H9 (cell line): ENCODE measurements around the gene NAP1L5. TPM values are rescaled to one million over a fixed set of nuclear protein-coding genes. Genes with fewer than 3 reads are reported as not detected.

Experiments
- DNase-seq: peaks from one replicate; pipeline ENCODE4 v3.0.0-alpha.2; 2017
- H2AFZ ChIP-seq: one replicate; pipeline ENCODE4 v1.6.1; 2013; ENCODE audit warnings: mild to moderate bottlenecking, low read length, control low read depth, moderate library complexity
- H2AK5ac ChIP-seq: 2 replicates; pipeline ENCODE4 v1.6.1; 2013; ENCODE audit warnings: low read length, control low read depth, mixed read lengths; ENCODE audit not compliant: insufficient read length
- H2BK120ac ChIP-seq: one replicate; pipeline ENCODE4 v1.6.1; 2013; ENCODE audit warnings: low read depth, mild to moderate bottlenecking, low read length, control low read depth, inconsistent platforms; ENCODE audit not compliant: poor library complexity, severe bottlenecking
- H2BK12ac ChIP-seq: 2 replicates; pipeline ENCODE4 v1.6.1; 2013; ENCODE audit warnings: low read length, control low read depth, mixed read lengths, low read depth; ENCODE audit not compliant: insufficient read length
- H2BK15ac ChIP-seq: 2 replicates; pipeline ENCODE4 v1.6.1; 2013; ENCODE audit warnings: low read depth, low read length, control low read depth
- H2BK20ac ChIP-seq: one replicate; pipeline ENCODE4 v1.6.1; 2013; ENCODE audit warnings: low read depth, mild to moderate bottlenecking, low read length, control low read depth, inconsistent platforms; ENCODE audit not compliant: poor library complexity, severe bottlenecking
- H2BK5ac ChIP-seq: 2 replicates; pipeline ENCODE4 v1.6.1; 2013; ENCODE audit warnings: low read length, control low read depth, mixed read lengths; ENCODE audit not compliant: insufficient read length
- H3K14ac ChIP-seq: 2 replicates; pipeline ENCODE4 v1.6.1; 2013; ENCODE audit warnings: low read length, control low read depth; ENCODE audit not compliant: insufficient read depth
- H3K18ac ChIP-seq: 2 replicates; pipeline ENCODE4 v1.6.1; 2013; ENCODE audit warnings: low read depth, mild to moderate bottlenecking, mixed read lengths, low read length, control low read depth; ENCODE audit not compliant: insufficient read length
- H3K23ac ChIP-seq: 2 replicates; pipeline ENCODE4 v1.6.1; 2013; ENCODE audit warnings: low read length, control low read depth, mixed read lengths, low read depth; ENCODE audit not compliant: insufficient read length
- H3K23me2 ChIP-seq: 2 replicates; pipeline ENCODE4 v1.6.1; 2013; ENCODE audit warnings: low read depth, mild to moderate bottlenecking, mixed read lengths, low read length, control low read depth; ENCODE audit not compliant: insufficient read length, poor library complexity, severe bottlenecking
- H3K27ac ChIP-seq: 2 replicates; pipeline ENCODE4 v1.5.1; 2013; ENCODE audit warnings: low read length, control low read depth, mixed read lengths, low read depth; ENCODE audit not compliant: insufficient read length
- H3K27me3 ChIP-seq: 2 replicates; pipeline ENCODE4 v1.6.1; 2013; ENCODE audit warnings: low read length, control low read depth, inconsistent platforms; ENCODE audit not compliant: insufficient read depth
- H3K4ac ChIP-seq: 2 replicates; pipeline ENCODE4 v1.6.1; 2013; ENCODE audit warnings: low read depth, mild to moderate bottlenecking, control low read depth, inconsistent platforms, low read length, moderate library complexity
- H3K4me1 ChIP-seq: 2 replicates; pipeline ENCODE4 v1.6.1; 2013; ENCODE audit warnings: low read length, control low read depth, inconsistent platforms; ENCODE audit not compliant: insufficient read depth
- H3K4me2 ChIP-seq: 2 replicates; pipeline ENCODE4 v1.6.1; 2013; ENCODE audit warnings: low read length, control low read depth, mixed read lengths; ENCODE audit not compliant: insufficient read length, insufficient read depth
- H3K56ac ChIP-seq: 2 replicates; pipeline ENCODE4 v1.6.1; 2013; ENCODE audit warnings: low read depth, mild to moderate bottlenecking, mixed read lengths, low read length, control low read depth; ENCODE audit not compliant: insufficient read length
- H3K79me1 ChIP-seq: 2 replicates; pipeline ENCODE4 v1.6.1; 2013; ENCODE audit warnings: low read depth, mild to moderate bottlenecking, moderate library complexity, low read length, control low read depth, inconsistent platforms; ENCODE audit not compliant: insufficient read depth, poor library complexity, severe bottlenecking
- H3K79me2 ChIP-seq: 2 replicates; pipeline ENCODE4 v1.6.1; 2013; ENCODE audit warnings: low read length, control low read depth, inconsistent platforms; ENCODE audit not compliant: insufficient read depth
- H3K9ac ChIP-seq: 2 replicates; pipeline ENCODE4 v1.6.1; 2013; ENCODE audit warnings: low read length, control low read depth, mixed read lengths; ENCODE audit not compliant: insufficient read length; ENCODE audit errors: extremely low read depth
- H3K9me3 ChIP-seq: one replicate; pipeline ENCODE4 v1.6.1; 2013; ENCODE audit warnings: low read depth, low read length, inconsistent platforms; ENCODE audit not compliant: control insufficient read depth
- H3T11ph ChIP-seq: one replicate; pipeline ENCODE4 v1.6.1; 2013; ENCODE audit warnings: mild to moderate bottlenecking, low read length, control low read depth, inconsistent platforms
- H4K20me1 ChIP-seq: one replicate; pipeline ENCODE4 v1.6.1; 2013; ENCODE audit not compliant: control insufficient read depth, insufficient read length, insufficient read depth
- H4K5ac ChIP-seq: 2 replicates; pipeline ENCODE4 v1.6.1; 2013; ENCODE audit warnings: low read depth, mild to moderate bottlenecking, mixed read lengths, low read length, control low read depth; ENCODE audit not compliant: insufficient read length
- H4K8ac ChIP-seq: replicated peaks from 2 replicates; pipeline ENCODE4 v1.6.1; 2013; ENCODE audit warnings: low read length, control low read depth, mixed read lengths, low read depth; ENCODE audit not compliant: insufficient read length
- H4K91ac ChIP-seq: 2 replicates; pipeline ENCODE4 v1.6.1; 2013; ENCODE audit warnings: low read depth, mild to moderate bottlenecking, moderate library complexity, mixed read lengths, low read length, control low read depth; ENCODE audit not compliant: insufficient read length
- H3K27ac Mint-ChIP-seq, 3 experiments: 2 replicates in 2 of 3; 3 replicates in 1 of 3; pipeline ENCODE4 v1.8.0; 2020 to 2021; ENCODE audit warnings: mixed read lengths in 3 of 3, mild to moderate bottlenecking in 1 of 3, moderate library complexity in 1 of 3
- H3K27me3 Mint-ChIP-seq: 2 replicates; pipeline ENCODE4 v1.8.0; 2021; ENCODE audit warnings: low read depth, mild to moderate bottlenecking, moderate library complexity, mixed read lengths
- H3K36me3 Mint-ChIP-seq, 3 experiments: 2 replicates in 2 of 3; 3 replicates in 1 of 3; pipeline ENCODE4 v1.8.0; 2020 to 2021; ENCODE audit warnings: low read depth in 3 of 3, mixed read lengths in 3 of 3; ENCODE audit not compliant: insufficient read depth in 1 of 3
- H3K4me1 Mint-ChIP-seq, 2 experiments: 2 replicates each; pipeline ENCODE4 v1.8.0; 2020; ENCODE audit warnings: mixed read lengths in 2 of 2
- H3K4me3 Mint-ChIP-seq, 2 experiments: 2 replicates in 1 of 2; 3 replicates in 1 of 2; pipeline ENCODE4 v1.8.0; 2020 to 2021; ENCODE audit warnings: mild to moderate bottlenecking in 2 of 2, mixed read lengths in 2 of 2, moderate library complexity in 1 of 2
- H3K9me3 Mint-ChIP-seq, 2 experiments: 2 replicates in 1 of 2; 3 replicates in 1 of 2; pipeline ENCODE4 v1.8.0; 2020; ENCODE audit warnings: mild to moderate bottlenecking in 2 of 2, mixed read lengths in 2 of 2, moderate library complexity in 1 of 2
- CTCF ChIP-seq: fragments of 200-600 bp; sonication (generic); conservative IDR thresholded peaks from 3 replicates; pipeline ENCODE4 v1.8.0; 2021; ENCODE audit warnings: antibody characterized with exemption, mild to moderate bottlenecking
- WGBS: extraction: QIAGEN DNeasy Blood & Tissue Kit; methylation state at CpG from one replicate; pipeline ENCODE4 v1.1.7; 2013; ENCODE audit warnings: missing lambda C conversion rate, low lambda C conversion rate, mixed read lengths; ENCODE audit not compliant: insufficient read length; ENCODE audit errors: extremely low coverage; 5-methylcytosine and 5-hydroxymethylcytosine counted together
- total RNA-seq: library from RNA; stranded (reverse); gene quantifications from 2 replicates; pipeline ENCODE4 v1.2.1, GENCODE V29; 2021

The NAP1L5 gene
- total RNA-seq, 1 experiment from 2014 or later: 2.2 TPM

DNA sequence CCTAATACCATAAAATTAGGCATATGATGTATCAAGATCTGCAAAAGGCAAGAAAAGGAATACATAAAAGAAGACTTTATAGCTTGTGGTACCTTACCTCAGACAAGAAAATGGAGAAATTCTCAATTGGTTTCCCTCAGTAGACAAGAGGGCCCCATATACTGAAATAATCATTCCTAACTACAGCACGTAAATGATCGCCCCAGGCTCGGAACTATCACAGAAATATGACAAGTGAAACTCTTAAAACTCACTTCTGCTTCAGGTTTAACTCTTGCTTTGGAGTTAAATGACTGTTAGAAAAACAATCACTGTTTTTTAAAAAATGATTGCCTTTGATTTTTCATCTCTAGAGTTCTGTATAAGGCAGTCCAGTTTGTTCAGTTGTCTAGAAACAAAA lies 38.6 kb upstream of the NAP1L5 start:
- no peak overlapping the region for H3K23ac ChIP-seq
- H2BK20ac ChIP-seq: no peak overlapping the region
- no peaks in the 10 kb centered on the region for H3K79me2 ChIP-seq
- no peak overlapping the region for H3K9ac ChIP-seq
- no peak overlapping the region for H3K4ac ChIP-seq
- H2BK12ac ChIP-seq: no peak overlapping the region
- H3K27me3 ChIP-seq: no peaks in the 10 kb centered on the region
- H3K9me3 Mint-ChIP-seq: no peaks in the 10 kb centered on the region
- WGBS: no CpG with 5 or more reads among the region's 3 CpGs
- peaks cover 29 to 35% of the 10 kb centered on the region in 2 experiments for H3K4me1 Mint-ChIP-seq
- H4K91ac ChIP-seq: no peak overlapping the region
- no peaks in the 10 kb centered on the region for H4K20me1 ChIP-seq
- peaks cover 12% of the 10 kb centered on the region for H3K4me1 ChIP-seq
- no peak overlapping the region for H4K8ac ChIP-seq
- no peaks in the 10 kb centered on the region for H3K23me2 ChIP-seq
- H2AK5ac ChIP-seq: no peak overlapping the region
- H2BK15ac ChIP-seq: no peak overlapping the region
- no peak overlapping the region for H3T11ph ChIP-seq
- no peak overlapping the region for H2BK5ac ChIP-seq
- no peak overlapping the region for H3K14ac ChIP-seq
- H3K4me2 ChIP-seq: no peak overlapping the region
- no peaks in the 10 kb centered on the region for H3K27me3 Mint-ChIP-seq
- peaks cover 0 to 13% (median 3%) of the 10 kb centered on the region in 3 experiments; a peak in 4 of 7 replicates for H3K36me3 Mint-ChIP-seq
- TF ChIP-seq CTCF: no peak
- no peak overlapping the region for H3K56ac ChIP-seq
- no peak overlapping the region for H2AFZ ChIP-seq
- H3K27ac Mint-ChIP-seq: no peak overlapping the region; a peak in 1 of 7 replicates
- H3K79me1 ChIP-seq: no peaks in the 10 kb centered on the region
- H3K18ac ChIP-seq: no peak overlapping the region
- no peak overlapping the region for H3K4me3 Mint-ChIP-seq
- no peak overlapping the region for H4K5ac ChIP-seq
- no peaks in the 10 kb centered on the region for H3K9me3 ChIP-seq
- no peak overlapping the region for H3K27ac ChIP-seq
- no peak for DNase-seq
- no peak overlapping the region for H2BK120ac ChIP-seq
